Heart left ventricle (tissue), 13 donors: Measurements from ENCODE around the gene SLC7A5.
"Not testable (repeated sequence)": the region's sequence is repeated elsewhere in the genome, so short reads cannot be mapped to it uniquely, and the experiment has no call there.

ENCODE experiments used
- POLR2A ChIP-seq, 2 donors: fragments of 450-650 bp; IDR thresholded peaks; one replicate each; pipeline ENCODE4 v1.6.1; 2017; ENCODE audit warnings: antibody characterized with exemption in 2 of 2, mild to moderate bottlenecking in 2 of 2, moderate library complexity in 2 of 2
- TF ChIP-seq, protein P1 (sequence below), 12 donors: fragments of 200-600 bp; sonication (generic) in 4 of 12; IDR thresholded peaks; one replicate each; pipeline versions ENCODE4 v1.5.0 to v1.8.0; 2018 to 2022; ENCODE audit warnings: antibody characterized with exemption in 12 of 12, mild to moderate bottlenecking in 5 of 12
- donor health status: ischemic (EF 13 %, LVEDD 7.1; RV severe dilation, severe dysfunction).
- donor health status: DM: no; HTN: yes; CAD: no.
- donor health status: DM: no; HTN: no; CAD: no.
- donor health status: ischemic (EF 25% LVEDD 6.9; RV normal size, moderate dysfunction).
- donor health status: ischemic (EF 25% LVEDD 5.7; RV mildly dilated, moderate dysfunction).
- donor health status: ischemic (EF 35%, LVEDD 5.7; RV mildly dilated, moderate dysfunction).
- donor health status: nonischemic (EF 11% LVEDD 7.7; RV severe dilation, severe dysfunction).
- donor health status: DM: yes; HTN: yes; CAD: no.
- donor health status: PGD.
- donor health status: ischemic (EF 29% LVEDD 5.4; RV normal size, mild dysfunction).
- donor health status: nonischemic (EF 23%, LVEDD 6.1; RV moderate dilation, normal function).

- not testable (repeated sequence) for TF ChIP-seq POLR2A (IDR thresholded peaks at IDR 0.05)
- TF ChIP-seq, protein P1, sequence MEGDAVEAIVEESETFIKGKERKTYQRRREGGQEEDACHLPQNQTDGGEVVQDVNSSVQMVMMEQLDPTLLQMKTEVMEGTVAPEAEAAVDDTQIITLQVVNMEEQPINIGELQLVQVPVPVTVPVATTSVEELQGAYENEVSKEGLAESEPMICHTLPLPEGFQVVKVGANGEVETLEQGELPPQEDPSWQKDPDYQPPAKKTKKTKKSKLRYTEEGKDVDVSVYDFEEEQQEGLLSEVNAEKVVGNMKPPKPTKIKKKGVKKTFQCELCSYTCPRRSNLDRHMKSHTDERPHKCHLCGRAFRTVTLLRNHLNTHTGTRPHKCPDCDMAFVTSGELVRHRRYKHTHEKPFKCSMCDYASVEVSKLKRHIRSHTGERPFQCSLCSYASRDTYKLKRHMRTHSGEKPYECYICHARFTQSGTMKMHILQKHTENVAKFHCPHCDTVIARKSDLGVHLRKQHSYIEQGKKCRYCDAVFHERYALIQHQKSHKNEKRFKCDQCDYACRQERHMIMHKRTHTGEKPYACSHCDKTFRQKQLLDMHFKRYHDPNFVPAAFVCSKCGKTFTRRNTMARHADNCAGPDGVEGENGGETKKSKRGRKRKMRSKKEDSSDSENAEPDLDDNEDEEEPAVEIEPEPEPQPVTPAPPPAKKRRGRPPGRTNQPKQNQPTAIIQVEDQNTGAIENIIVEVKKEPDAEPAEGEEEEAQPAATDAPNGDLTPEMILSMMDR (IDR thresholded peaks at IDR 0.05), result not testable (repeated sequence)
These were observed 19.0 kb upstream of the SLC7A5 start for GRCh38 chr16:87888346-87888745.
